HEK293 (cell line): ENCODE results near the gene FKBP7.

ENCODE experiments used
- GFI1B ChIP-seq: fragments of 450-650 bp; formaldehyde crosslinking; IDR thresholded peaks from 2 replicates; pipeline ENCODE4 v1.5.1; 2016; ENCODE audit warnings: missing biosample characterization, missing genetic modification characterization
- MYNN ChIP-seq: fragments of 450-650 bp; formaldehyde crosslinking; IDR thresholded peaks from 2 replicates; pipeline ENCODE4 v1.5.1; 2016; ENCODE audit warnings: missing biosample characterization, missing genetic modification characterization, borderline replicate concordance
- RBAK ChIP-seq: fragments of 450-650 bp; formaldehyde crosslinking; IDR thresholded peaks from 2 replicates; pipeline ENCODE4 v1.5.1; 2016; ENCODE audit warnings: missing biosample characterization, missing genetic modification characterization
- SP7 ChIP-seq: fragments of 450-650 bp; formaldehyde crosslinking; IDR thresholded peaks from 2 replicates; pipeline ENCODE4 v1.5.1; 2016; ENCODE audit warnings: missing biosample characterization, missing genetic modification characterization
- ZFP41 ChIP-seq: fragments of 450-650 bp; formaldehyde crosslinking; IDR thresholded peaks from 2 replicates; pipeline ENCODE4 v1.5.1; 2016; ENCODE audit warnings: missing biosample characterization, missing genetic modification characterization, borderline replicate concordance
- ZNF16 ChIP-seq: fragments of 450-650 bp; formaldehyde crosslinking; IDR thresholded peaks from 2 replicates; pipeline ENCODE4 v1.5.1; 2016; ENCODE audit warnings: low read depth, missing biosample characterization, missing genetic modification characterization
- ZNF174 ChIP-seq: fragments of 450-650 bp; formaldehyde crosslinking; IDR thresholded peaks from 2 replicates; pipeline ENCODE4 v1.5.0; 2017; ENCODE audit warnings: missing biosample characterization, mild to moderate bottlenecking, missing genetic modification characterization
- ZNF2 ChIP-seq: fragments of 450-650 bp; formaldehyde crosslinking; IDR thresholded peaks from 2 replicates; pipeline ENCODE4 v1.5.1; 2016; ENCODE audit warnings: missing biosample characterization, missing genetic modification characterization
- ZNF23 ChIP-seq: fragments of 450-650 bp; formaldehyde crosslinking; IDR thresholded peaks from 2 replicates; pipeline ENCODE4 v1.5.1; 2016; ENCODE audit warnings: missing biosample characterization, missing genetic modification characterization, borderline replicate concordance
- ZNF274 ChIP-seq, 2 experiments: fragments of 200-500 bp in 1 of 2; fragments of 450-650 bp in 1 of 2; sonication (Bioruptor generic) in 1 of 2; formaldehyde crosslinking in 1 of 2; IDR thresholded peaks; 2 replicates each; pipeline versions ENCODE4 v1.5.1 to v1.6.1; 2014 to 2016; ENCODE audit warnings: borderline replicate concordance in 1 of 2, inconsistent platforms in 1 of 2, low read length in 1 of 2, missing biosample characterization in 1 of 2, missing genetic modification characterization in 1 of 2
- ZNF311 ChIP-seq: fragments of 450-650 bp; formaldehyde crosslinking; IDR thresholded peaks from 2 replicates; pipeline ENCODE4 v1.5.1; 2017; ENCODE audit warnings: missing biosample characterization, missing genetic modification characterization, borderline replicate concordance
- ZNF350 ChIP-seq: fragments of 450-650 bp; formaldehyde crosslinking; IDR thresholded peaks from 2 replicates; pipeline ENCODE4 v1.5.0; 2017; ENCODE audit warnings: missing biosample characterization, mild to moderate bottlenecking, missing genetic modification characterization
- ZNF549 ChIP-seq: fragments of 450-650 bp; IDR thresholded peaks from 2 replicates; pipeline ENCODE4 v1.5.1; 2018; ENCODE audit warnings: missing biosample characterization, missing genetic modification characterization, mild to moderate bottlenecking, inconsistent platforms, moderate library complexity
- ZNF561 ChIP-seq: fragments of 450-650 bp; IDR thresholded peaks from 2 replicates; pipeline ENCODE4 v1.5.1; 2018; ENCODE audit warnings: missing biosample characterization, missing genetic modification characterization, borderline replicate concordance
- ZNF585B ChIP-seq: fragments of 450-650 bp; formaldehyde crosslinking; IDR thresholded peaks from 2 replicates; pipeline ENCODE4 v1.5.1; 2016; ENCODE audit warnings: missing biosample characterization, missing genetic modification characterization
- ZNF677 ChIP-seq: fragments of 450-650 bp; IDR thresholded peaks from 2 replicates; pipeline ENCODE4 v1.5.0; 2018; ENCODE audit warnings: missing biosample characterization, mild to moderate bottlenecking, missing genetic modification characterization, moderate library complexity
- ZNF830 ChIP-seq: fragments of 450-650 bp; IDR thresholded peaks from 2 replicates; pipeline ENCODE4 v1.5.0; 2018; ENCODE audit warnings: missing biosample characterization, missing genetic modification characterization, low read depth, mild to moderate bottlenecking, moderate library complexity
- TF ChIP-seq, protein P1 (sequence below): fragments of 450-650 bp; IDR thresholded peaks from 2 replicates; pipeline ENCODE4 v1.5.1; 2018; ENCODE audit warnings: missing biosample characterization, mild to moderate bottlenecking, missing genetic modification characterization
- TF ChIP-seq, protein P2 (sequence below): fragments of 450-650 bp; formaldehyde crosslinking; IDR thresholded peaks from 2 replicates; pipeline ENCODE4 v1.5.1; 2017; ENCODE audit warnings: missing biosample characterization, missing genetic modification characterization
- TF ChIP-seq, protein P3 (sequence below): IDR thresholded peaks from 2 replicates; pipeline ENCODE4 v1.6.1; 2011; ENCODE audit warnings: mild to moderate bottlenecking, low read depth, low read length, borderline replicate concordance
- TF ChIP-seq, protein P4 (sequence below): fragments of 450-650 bp; formaldehyde crosslinking; IDR thresholded peaks from 2 replicates; pipeline ENCODE4 v1.5.1; 2016; ENCODE audit warnings: missing biosample characterization, missing genetic modification characterization
- TF ChIP-seq, protein P5 (sequence below): fragments of 450-650 bp; formaldehyde crosslinking; IDR thresholded peaks from 2 replicates; pipeline ENCODE4 v1.5.1; 2017; ENCODE audit warnings: missing biosample characterization, missing genetic modification characterization
- TF ChIP-seq, protein P6 (sequence below): fragments of 450-650 bp; formaldehyde crosslinking; IDR thresholded peaks from 2 replicates; pipeline ENCODE4 v1.5.1; 2016; ENCODE audit warnings: missing biosample characterization, missing genetic modification characterization
- TF ChIP-seq, protein P7 (sequence below): fragments of 450-650 bp; formaldehyde crosslinking; IDR thresholded peaks from 2 replicates; pipeline ENCODE4; 2016; ENCODE audit warnings: missing biosample characterization, missing genetic modification characterization
- TF ChIP-seq, protein P8 (sequence below): fragments of 450-650 bp; formaldehyde crosslinking; IDR thresholded peaks from 2 replicates; pipeline ENCODE4 v1.5.1; 2016; ENCODE audit warnings: missing biosample characterization, missing genetic modification characterization, borderline replicate concordance
- TF ChIP-seq, protein P9 (sequence below): sonication (generic); formaldehyde crosslinking; IDR thresholded peaks from 2 replicates; pipeline ENCODE4 v1.8.1; 2022; ENCODE audit warnings: mild to moderate bottlenecking, moderate library complexity, missing genetic modification reagents

Gene FKBP7

DNA sequence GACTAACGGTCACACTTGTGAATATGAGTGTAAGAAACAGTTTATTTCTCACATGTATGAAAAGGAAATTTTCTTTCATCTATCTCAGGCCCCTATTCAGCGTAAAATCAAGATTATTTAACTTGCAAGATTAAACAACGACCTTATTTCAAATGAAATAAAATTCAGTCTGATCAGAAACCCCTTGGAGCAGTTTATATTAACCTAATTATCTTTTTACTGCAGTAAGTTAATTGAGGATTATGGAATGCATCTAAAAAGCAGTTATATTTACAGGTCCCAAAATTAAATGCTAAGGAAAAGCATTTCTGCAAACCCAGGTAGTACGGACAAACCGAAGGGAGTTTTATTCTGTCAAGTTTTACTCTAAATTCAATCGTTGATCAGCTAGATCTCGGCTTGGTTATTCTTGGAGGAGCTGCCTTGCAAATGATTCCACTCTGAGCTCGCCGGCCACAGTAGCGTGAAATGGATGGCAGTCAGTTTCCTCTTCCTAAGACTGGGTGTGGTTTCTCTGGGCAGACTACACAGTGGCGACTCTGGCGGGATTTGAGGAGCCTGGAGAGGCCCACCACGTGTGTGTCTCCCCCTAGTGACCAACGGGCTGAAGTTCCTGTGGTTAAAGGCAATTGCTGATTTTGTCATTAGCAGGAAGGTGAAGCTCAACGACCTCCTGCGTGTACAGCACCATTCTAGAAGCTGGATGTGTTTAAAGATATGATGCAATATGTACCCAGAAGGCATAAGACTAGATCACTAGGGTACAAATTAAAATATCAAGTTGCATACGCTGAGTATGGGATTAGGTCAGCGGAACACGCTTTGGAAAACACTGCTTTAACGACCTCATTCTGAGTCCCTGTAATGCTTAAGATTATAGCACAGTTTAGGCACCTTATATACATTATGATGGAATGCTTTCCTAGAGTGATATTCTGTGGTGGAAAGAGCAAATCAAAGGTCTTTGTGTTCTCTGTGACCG is 63.8 kb downstream of the FKBP7 start (continued):
- TF ChIP-seq, protein P1, sequence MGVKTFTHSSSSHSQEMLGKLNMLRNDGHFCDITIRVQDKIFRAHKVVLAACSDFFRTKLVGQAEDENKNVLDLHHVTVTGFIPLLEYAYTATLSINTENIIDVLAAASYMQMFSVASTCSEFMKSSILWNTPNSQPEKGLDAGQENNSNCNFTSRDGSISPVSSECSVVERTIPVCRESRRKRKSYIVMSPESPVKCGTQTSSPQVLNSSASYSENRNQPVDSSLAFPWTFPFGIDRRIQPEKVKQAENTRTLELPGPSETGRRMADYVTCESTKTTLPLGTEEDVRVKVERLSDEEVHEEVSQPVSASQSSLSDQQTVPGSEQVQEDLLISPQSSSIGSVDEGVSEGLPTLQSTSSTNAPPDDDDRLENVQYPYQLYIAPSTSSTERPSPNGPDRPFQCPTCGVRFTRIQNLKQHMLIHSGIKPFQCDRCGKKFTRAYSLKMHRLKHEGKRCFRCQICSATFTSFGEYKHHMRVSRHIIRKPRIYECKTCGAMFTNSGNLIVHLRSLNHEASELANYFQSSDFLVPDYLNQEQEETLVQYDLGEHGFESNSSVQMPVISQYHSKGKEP (tag by site-specific recombination): peak; percentile 85
- TF ChIP-seq SP7 (peak; percentile 99), ZFP41 (no peak), ZNF830 (tag by site-specific recombination) (no peak), MYNN (tag by site-specific recombination) (no peak), ZNF174 (tag by site-specific recombination) (no peak), ZNF350 (tag by site-specific recombination) (no peak), ZNF677 (no peak), RBAK (tag by site-specific recombination) (no peak), ZNF274 (IDR thresholded peaks at IDR 0.05; ENCODE audit: low read length) (no peak), ZNF274 (tag by site-specific recombination; IDR thresholded peaks at IDR 0.05; ENCODE audit: borderline replicate concordance) (no peak), ZNF16 (tag by site-specific recombination) (no peak), ZNF2 (tag by site-specific recombination) (peak; percentile 87; the same call in 1 of the 2 replicates), ZNF311 (no peak), ZNF585B (tag by site-specific recombination) (no peak), GFI1B (tag by site-specific recombination) (no peak), ZNF23 (tag by site-specific recombination) (no peak), ZNF561 (peak; percentile 83), ZNF549 (no peak)
- TF ChIP-seq, protein P2, sequence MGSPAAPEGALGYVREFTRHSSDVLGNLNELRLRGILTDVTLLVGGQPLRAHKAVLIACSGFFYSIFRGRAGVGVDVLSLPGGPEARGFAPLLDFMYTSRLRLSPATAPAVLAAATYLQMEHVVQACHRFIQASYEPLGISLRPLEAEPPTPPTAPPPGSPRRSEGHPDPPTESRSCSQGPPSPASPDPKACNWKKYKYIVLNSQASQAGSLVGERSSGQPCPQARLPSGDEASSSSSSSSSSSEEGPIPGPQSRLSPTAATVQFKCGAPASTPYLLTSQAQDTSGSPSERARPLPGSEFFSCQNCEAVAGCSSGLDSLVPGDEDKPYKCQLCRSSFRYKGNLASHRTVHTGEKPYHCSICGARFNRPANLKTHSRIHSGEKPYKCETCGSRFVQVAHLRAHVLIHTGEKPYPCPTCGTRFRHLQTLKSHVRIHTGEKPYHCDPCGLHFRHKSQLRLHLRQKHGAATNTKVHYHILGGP (tag by site-specific recombination): no peak
- TF ChIP-seq, protein P3, sequence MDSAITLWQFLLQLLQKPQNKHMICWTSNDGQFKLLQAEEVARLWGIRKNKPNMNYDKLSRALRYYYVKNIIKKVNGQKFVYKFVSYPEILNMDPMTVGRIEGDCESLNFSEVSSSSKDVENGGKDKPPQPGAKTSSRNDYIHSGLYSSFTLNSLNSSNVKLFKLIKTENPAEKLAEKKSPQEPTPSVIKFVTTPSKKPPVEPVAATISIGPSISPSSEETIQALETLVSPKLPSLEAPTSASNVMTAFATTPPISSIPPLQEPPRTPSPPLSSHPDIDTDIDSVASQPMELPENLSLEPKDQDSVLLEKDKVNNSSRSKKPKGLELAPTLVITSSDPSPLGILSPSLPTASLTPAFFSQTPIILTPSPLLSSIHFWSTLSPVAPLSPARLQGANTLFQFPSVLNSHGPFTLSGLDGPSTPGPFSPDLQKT: no peak
- TF ChIP-seq, protein P4, sequence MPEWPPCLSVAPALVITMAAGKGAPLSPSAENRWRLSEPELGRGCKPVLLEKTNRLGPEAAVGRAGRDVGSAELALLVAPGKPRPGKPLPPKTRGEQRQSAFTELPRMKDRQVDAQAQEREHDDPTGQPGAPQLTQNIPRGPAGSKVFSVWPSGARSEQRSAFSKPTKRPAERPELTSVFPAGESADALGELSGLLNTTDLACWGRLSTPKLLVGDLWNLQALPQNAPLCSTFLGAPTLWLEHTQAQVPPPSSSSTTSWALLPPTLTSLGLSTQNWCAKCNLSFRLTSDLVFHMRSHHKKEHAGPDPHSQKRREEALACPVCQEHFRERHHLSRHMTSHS (tag by site-specific recombination): no peak
- TF ChIP-seq, protein P5, sequence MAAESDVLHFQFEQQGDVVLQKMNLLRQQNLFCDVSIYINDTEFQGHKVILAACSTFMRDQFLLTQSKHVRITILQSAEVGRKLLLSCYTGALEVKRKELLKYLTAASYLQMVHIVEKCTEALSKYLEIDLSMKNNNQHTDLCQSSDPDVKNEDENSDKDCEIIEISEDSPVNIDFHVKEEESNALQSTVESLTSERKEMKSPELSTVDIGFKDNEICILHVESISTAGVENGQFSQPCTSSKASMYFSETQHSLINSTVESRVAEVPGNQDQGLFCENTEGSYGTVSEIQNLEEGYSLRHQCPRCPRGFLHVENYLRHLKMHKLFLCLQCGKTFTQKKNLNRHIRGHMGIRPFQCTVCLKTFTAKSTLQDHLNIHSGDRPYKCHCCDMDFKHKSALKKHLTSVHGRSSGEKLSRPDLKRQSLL: peak; percentile 42; the same call in 1 of the 2 replicates
- TF ChIP-seq, protein P6, sequence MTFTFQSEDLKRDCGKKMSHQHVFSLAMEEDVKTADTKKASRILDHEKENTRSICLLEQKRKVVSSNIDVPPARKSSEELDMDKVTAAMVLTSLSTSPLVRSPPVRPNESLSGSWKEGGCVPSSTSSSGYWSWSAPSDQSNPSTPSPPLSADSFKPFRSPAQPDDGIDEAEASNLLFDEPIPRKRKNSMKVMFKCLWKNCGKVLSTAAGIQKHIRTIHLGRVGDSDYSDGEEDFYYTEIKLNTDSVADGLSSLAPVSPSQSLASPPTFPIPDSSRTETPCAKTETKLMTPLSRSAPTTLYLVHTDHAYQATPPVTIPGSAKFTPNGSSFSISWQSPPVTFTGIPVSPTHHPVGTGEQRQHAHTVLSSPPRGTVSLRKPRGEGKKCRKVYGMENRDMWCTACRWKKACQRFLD (tag by site-specific recombination): no peak
- TF ChIP-seq, protein P7, sequence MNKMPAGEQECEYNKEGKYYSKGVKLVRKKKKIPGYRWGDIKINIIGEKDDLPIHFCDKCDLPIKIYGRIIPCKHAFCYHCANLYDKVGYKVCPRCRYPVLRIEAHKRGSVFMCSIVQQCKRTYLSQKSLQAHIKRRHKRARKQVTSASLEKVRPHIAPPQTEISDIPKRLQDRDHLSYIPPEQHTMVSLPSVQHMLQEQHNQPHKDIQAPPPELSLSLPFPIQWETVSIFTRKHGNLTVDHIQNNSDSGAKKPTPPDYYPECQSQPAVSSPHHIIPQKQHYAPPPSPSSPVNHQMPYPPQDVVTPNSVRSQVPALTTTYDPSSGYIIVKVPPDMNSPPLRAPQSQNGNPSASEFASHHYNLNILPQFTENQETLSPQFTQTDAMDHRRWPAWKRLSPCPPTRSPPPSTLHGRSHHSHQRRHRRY (tag by site-specific recombination): no peak
- TF ChIP-seq, protein P8, sequence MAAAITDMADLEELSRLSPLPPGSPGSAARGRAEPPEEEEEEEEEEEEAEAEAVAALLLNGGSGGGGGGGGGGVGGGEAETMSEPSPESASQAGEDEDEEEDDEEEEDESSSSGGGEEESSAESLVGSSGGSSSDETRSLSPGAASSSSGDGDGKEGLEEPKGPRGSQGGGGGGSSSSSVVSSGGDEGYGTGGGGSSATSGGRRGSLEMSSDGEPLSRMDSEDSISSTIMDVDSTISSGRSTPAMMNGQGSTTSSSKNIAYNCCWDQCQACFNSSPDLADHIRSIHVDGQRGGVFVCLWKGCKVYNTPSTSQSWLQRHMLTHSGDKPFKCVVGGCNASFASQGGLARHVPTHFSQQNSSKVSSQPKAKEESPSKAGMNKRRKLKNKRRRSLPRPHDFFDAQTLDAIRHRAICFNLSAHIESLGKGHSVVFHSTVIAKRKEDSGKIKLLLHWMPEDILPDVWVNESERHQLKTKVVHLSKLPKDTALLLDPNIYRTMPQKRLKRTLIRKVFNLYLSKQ (tag by site-specific recombination): no peak
- TF ChIP-seq, protein P9, sequence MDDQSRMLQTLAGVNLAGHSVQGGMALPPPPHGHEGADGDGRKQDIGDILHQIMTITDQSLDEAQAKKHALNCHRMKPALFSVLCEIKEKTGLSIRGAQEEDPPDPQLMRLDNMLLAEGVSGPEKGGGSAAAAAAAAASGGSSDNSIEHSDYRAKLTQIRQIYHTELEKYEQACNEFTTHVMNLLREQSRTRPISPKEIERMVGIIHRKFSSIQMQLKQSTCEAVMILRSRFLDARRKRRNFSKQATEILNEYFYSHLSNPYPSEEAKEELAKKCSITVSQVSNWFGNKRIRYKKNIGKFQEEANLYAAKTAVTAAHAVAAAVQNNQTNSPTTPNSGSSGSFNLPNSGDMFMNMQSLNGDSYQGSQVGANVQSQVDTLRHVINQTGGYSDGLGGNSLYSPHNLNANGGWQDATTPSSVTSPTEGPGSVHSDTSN (CRISPR knock-in tag): no peak
